ENCODE measurements around the gene MRPL20.
"Not testable (repeated sequence)": the region's sequence is repeated elsewhere in the genome, so short reads cannot be mapped to it uniquely, and the experiment has no call there.

The MRPL20 gene

DNA sequence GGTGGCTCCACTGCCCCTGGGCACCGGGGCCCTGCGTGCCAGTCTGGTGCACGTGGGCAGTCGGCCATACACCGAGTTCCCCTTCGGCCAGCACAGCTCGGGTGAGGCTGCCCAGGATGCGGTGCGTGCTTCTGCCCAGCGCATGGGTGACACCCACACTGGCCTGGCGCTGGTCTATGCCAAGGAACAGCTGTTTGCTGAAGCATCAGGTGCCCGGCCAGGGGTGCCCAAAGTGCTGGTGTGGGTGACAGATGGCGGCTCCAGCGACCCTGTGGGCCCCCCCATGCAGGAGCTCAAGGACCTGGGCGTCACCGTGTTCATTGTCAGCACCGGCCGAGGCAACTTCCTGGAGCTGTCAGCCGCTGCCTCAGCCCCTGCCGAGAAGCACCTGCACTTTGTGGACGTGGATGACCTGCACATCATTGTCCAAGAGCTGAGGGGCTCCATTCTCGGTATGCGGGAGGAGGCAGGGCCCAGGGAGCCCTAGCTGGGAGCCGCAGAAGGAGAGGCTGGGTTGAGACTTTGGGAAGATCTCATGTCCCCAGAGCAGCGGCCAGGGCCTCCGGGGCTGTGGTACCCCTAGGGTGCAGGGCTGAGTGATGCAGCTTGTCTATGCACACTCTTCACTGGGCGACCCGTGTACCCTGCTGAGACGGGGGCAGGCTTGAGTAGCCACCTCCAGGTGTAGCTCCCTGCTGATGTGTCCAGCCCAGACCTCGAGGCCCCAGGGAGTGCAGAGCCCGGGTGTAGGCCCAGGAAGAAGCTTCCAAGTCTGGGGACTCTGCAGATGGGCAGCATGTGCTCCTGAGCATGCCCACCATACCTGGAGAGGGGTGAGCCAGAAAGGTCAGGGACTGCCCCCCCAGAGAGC, 30.2 kb upstream of the MRPL20 start:
- DNase-seq (ENCODE audit: low spot score) = no peak

DNA sequence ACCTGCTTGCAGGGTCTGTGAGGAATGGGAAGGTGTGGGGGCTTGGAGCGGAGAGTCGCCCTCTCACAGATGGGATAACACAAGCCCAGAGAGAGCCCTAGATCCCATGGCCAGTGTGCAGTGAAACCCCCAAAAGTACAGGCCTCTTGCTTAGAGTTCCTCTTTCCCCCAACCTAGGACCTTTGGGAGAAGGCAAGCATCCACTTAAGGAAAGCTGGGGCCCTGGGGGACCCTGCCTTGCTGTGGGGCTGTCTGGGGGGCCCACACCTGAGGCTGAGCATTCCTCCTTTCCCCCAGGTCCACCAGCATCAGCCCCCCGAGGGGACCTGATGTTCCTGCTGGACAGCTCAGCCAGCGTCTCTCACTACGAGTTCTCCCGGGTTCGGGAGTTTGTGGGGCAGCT, 29.5 kb upstream of the MRPL20 start:
- no peak for DNase-seq (ENCODE audit: low spot score)

DNA sequence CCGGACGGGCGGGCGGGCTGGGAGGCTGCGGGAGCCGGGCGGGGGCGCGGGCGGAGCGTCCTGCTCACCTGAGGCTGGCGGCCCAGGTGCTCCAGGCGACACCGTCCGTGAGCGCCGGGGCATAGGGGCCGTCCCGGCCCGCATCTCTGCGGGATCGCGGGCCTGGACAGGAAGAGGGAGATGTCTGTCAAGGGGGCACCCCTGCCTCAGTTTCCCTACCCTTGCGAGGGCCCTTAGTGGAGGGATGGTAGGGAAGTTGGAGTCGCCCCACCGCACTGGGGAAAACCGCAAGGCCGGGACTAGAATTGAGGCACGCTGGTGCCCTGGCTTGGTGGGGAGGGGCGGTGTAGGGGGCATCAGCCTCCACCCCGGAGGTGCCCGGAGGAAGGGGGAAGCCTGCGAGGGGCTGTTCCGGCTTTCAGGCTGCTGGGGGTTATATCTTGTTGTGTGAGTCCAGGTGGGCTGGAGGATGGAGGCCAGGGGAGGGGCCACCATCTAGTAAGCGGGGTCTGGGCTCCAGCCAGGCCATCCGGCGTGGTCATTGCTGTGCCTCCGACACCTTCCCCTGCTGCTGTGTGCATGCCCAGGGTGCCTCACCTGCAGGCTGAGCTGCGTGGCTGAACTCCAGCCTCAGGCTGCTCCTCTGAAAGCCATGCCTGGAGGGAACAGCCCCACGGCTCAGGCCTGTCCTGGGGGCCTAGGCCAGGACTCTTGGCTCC, 29.0 kb upstream of the MRPL20 start:
- no peak for DNase-seq (ENCODE audit: low spot score)

DNA sequence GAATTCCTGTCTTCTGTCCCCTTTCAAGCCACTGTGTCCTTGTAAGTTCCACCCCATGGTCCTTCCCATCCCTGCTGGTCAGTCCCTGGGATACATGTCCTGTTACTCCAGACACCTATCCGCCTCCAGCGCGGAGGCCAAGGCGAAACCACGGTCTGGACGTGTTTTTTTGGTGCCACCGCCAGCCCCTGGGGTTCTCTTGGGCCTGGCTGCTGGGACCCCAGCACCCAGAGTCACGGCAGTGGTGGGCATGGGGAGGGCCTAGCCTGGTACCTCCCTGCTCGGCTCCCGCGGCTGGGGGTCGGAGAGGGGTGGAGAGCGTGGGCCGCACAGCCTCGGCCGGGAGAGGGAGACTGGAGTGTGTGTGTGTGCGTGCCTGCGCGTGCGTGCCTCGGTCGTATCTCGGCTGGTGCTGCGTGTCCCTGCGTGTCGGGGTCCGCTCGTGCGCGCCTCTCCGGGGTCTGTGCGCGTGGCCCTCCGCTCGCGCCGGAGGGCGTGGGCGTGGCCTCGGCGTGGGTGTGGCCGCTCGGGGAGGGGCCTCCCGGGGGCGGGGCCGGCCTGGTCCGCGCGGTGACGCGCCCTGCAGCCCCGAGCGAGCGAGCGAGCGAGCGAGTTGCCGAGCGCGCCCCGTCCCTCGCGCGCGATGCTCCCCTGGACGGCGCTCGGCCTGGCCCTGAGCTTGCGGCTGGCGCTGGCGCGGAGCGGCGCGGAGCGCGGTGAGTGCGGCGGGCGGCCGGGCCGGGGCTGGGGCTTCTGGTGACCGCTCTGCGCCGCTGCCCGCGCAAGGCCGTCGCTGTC, 28.2 kb upstream of the MRPL20 start, which contains the start of gene VWA1:
TSS of gene VWA1 (plus strand) at position 585 of the 798 bp plus-strand sequence. CDS start at position 644, 59 bp downstream.
- no peak for DNase-seq (ENCODE audit: low spot score)

DNA sequence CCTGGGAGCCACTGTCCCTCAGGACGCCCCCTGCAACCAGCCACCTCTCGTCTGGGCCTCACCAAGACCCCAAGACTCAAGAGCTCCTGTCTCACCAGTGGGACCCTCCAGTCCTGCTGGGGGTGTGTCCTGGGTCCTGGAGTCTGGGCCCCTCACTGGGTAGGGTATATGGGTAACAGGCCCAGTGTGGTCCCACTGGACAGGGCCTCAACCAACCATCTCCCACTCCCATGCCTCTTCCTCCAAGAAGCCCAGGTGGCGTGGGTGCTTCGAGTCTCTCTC, 27.7 kb upstream of the MRPL20 start:
- DNase-seq (ENCODE audit: low spot score) = no peak

DNA sequence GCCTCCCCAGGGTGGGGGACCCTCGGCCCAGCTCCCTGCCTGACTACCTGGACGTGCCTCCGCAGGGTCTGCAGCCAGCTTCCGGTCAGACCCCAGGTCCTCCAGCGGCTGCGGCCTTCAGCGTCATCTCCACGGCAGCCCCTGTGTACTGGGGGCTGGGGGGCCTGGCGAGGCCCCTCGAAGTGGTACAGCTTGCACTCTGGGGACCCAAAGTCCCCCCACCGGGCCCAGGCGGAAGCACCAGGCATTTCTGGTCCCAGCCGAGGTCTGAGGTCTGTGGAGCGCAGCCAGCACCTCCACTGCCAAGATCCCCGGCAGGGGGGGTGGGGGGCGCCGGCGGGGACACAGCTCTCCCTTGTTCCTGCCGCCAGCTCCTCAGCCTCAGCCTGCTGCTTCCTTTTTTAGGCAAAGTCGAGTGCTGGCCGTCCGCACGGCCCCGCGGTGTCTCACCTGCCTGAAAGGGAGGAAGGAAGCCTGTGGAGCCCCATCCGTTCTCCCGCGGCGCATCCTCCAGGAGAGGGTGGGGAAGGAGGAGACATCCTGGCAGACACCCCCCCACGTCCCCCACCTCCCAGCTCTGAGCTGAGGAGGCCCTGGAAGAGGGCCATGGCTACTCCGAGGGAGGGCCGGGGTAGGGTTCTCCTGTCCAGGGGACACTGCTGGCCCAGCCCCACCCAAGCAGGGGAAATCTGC, 27.2 kb upstream of the MRPL20 start:
- DNase-seq (ENCODE audit: low spot score) = no peak

DNA sequence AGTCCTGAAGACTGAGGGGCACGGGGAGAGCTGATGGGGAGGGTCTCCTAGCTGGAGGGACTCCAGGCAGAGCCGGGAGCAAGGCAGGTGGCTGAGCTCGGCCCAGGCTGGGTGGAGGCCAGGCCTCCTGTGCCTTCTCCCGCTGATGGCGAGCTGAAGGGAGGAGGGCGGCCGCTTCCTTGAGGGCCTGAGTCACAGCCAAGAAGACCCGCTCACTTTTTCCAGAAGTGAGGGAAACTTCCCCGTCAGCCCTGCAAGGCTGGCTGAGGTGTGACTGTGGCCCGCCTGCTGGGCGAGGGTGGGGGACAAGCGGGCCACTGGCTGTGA, 26.7 kb upstream of the MRPL20 start:
- no peak for DNase-seq (ENCODE audit: low spot score)

DNA sequence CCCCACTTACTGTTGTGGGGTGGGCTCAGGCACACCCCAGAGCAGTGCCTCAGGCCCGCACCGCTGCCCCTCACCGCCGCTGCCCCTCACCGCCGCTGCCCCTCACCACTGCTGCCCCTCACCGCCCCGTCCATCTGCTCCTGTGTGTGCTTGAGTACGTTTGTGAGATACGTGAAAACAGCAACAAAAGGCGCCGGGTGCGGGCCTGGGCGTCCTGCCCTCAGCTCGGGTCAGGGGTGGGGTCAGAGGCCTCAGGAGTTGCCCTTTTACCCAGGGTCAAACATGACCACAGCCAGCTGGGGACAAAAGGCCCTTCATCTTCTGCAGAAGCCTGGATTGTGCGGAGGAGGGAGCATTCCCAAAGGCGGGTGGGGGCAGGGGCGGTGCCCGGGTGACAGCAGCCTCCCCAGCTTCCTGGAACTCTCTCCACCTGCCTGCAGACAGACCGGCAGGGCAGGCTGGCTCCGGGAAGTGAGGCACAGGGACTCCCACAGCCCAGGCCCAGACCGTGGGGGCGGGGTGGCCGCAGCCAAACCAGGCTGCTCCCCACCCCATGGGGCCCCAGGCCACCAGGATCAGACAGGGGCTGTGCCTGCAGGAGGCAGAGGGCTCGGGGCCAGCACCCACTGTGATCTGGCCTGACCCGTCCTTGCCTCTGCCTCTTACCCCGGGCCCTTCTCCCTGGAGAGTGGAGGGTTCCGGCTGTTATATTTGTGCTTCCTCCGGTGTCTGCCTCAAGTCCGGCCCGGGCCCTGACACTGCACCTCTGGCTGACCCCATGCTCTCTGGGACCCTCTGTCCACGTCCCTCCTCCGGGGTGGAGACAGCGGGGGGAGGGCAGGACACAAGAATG, 26.1 kb upstream of the MRPL20 start:
- DNase-seq (ENCODE audit: low spot score) = no peak

DNA sequence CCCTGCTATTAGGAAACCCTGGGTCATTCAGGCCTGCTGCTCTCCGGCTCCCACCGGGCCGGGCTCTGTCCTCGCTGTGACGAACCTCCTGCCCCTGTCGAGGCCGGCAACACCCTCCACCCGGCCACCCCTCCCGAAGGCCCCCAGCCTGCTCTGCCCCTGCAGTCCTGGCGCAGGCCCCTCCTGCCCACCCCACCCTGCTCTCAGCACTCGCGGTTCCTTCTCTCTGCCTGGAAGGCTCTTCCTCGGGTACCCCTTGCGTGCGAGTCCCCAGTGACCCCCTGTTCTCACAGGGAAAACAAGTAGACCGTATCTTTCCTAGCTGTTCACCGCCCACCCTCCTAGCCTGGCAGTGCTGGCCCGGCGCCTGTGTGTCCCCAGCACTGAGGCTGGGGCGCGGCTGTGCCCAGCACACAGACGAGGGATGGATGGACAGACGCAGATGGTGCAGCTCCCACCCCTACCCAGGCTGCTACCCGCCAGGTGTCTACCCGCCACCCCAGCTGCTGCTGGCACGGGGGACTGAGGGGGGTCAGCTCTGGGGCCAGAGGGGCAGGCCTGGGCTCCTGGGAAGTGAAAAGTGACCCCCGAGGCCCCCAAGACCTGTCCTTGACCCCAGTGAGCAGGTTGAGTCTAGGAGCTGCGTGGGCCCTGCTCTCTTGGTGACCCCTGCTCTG, 25.3 kb upstream of the MRPL20 start:
- no peak for DNase-seq (ENCODE audit: low spot score)

DNA sequence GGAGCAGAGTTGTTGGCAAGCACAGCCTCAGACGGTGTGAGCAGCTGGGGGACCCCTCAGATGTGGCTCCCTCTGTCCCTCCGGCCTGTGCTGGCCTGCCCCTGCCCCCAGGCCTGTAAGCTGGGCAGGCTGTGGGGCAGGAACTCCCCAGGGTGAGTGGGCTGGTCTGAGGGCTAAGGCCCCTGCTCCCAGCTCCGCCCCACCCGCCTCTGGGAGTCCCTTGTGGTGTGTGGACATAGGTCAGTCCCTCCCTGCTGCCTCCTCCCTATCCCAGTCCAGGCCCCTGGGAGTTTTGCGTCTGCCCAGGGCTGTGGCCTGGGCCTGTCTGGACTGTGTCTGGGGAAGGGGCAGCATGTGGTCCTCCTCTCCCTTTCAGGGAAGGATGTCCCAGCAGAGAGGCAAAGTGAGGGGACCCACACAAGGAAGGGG, 24.8 kb upstream of the MRPL20 start:
- peak; percentile 66 for DNase-seq (ENCODE audit: low spot score)

DNA sequence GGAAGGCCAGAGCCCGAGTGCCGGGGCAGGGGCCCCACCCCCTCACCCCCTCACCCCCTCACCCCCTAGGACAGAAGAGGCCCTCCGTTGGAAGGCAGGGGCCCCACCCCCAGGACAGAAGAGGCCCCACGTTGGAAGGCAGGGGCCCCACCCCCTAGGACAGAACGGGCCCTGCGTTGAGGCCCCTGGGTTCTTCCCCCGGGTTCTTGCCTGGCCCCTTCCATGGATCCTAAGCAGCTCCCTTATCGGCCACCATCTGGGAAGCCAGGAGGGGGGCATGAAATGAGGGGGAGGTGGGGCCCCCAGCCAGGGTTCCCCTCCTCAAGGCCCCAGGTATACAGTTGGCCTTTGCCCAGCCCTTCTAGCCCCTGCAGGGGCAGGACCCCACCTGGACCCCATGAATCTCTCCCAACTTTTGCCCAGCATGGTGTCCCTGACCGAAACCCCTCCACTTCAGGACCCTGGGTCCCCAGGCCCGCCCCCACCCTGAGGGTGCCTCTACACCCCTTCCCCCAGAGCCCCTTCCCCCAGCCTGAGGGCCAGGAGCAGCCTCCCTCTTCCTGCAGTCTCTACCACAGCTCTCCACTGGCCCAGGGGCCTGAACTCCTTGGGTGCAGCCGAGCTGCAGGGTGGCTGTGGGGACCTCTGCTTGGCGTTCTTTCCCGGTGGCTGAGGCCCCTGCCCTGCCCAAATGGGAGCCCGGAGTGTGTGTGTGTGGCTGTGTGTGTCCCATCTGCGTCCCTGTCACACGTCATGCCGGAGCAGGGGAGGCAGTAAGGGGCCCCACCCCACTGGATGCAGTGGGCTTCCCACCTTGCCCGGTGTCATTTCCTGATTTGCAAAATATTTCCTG, 24.1 kb upstream of the MRPL20 start:
- no peak for DNase-seq (ENCODE audit: low spot score)

DNA sequence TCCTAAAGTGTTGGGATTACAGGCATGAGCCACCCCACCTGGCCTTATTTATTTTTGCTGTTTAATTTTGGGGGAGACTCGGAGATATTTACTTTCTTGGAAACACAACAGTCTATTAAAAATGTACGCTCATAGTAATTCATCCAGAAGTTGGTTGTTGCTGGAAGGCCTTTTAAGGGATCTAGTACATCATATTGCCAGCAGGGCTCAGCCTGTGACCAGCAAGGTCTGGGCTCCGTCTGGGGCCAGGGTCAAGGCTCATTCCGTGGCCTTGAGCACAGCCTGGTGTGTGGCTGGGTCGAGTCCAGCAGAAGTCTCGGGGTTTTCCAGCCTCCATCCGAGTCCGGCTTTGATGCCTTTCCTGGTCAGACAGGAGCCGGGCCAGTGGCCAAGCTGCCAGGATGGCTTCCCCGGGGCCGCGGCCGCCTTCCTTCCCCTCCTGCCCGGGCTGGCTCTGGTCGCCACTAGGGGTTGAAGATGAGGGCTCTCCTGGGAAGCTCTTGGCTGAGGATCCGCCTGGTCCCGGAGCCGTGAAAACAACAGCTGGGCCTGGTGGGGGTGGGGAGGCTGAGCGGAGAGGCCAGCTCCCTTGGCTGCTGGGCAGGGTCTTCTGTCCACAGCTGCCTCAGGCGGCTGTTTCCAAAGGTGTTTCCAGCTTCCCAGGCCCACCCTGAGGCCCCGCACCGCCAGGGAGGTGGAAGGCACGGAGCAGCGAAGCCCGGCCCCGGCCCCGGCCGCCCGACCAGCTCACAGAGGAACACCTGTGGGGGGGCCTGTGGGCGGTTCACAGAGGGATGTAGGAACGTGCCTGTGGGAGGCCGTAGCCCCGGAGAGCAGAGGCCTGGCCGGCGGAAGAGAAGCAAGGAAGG, 23.3 kb upstream of the MRPL20 start:
- DNase-seq (ENCODE audit: low spot score) = no peak

DNA sequence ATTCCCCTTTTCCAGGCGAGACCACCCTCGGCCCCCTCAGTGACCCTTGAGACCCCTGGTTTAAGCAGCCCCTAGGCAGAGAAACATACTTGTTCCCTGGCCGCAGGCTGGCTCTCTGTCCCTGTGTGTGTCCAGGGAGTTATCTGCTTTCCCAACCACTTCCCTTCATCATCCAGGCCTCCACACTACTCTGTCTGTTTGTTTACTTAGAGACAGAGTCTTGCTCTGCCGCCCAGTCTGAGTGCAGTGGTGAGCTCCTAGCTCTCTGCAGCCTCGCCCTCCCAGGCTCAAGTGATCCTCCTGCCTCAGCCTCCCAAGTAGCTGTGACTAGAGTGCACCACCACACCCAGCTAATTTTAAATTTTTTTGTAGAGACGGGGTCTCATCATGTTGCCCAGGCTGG, 22.6 kb upstream of the MRPL20 start:
- no peak for DNase-seq (ENCODE audit: low spot score)

DNA sequence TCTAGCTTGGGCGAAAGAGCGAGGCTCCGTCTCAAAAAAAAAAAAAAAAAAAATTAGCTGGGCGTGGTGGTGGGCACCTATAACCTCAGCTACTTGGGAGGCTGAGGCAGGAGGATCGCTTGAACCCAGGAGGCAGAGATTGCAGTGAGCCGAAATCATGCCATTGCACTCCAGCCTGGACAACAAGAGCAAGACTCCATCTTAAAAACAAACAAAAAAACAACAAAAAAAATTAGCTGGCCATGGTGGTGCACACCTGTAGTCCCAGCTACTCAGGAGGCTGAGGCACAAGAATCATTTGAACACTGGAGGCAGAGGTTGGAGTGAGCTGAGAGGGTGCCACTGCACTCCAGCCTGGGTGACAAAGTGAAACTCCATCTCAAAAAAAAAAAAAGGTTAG, 21.9 kb upstream of the MRPL20 start:
- not testable (repeated sequence) for DNase-seq (ENCODE audit: low spot score)

DNA sequence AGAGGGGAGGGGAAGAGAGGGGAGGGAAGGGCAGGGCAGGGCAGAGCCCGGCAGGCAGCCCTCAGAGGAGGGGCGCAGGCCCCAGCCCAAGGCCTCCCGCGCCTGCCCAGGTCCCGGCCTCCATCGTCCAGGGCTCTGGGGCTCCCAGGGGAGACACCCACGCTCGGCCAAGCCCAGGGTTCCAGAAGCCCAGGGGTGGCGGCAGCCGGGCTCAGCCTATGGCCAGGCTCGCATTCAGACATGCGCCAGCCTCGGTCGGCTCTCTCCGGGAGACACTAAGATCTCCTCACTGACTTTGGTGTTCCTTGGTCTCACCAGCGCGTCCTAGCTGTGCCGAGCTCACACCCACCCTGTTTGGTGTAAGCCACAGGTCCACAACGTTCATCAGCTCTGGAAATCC, 21.1 kb upstream of the MRPL20 start:
- DNase-seq (ENCODE audit: low spot score) = no peak

DNA sequence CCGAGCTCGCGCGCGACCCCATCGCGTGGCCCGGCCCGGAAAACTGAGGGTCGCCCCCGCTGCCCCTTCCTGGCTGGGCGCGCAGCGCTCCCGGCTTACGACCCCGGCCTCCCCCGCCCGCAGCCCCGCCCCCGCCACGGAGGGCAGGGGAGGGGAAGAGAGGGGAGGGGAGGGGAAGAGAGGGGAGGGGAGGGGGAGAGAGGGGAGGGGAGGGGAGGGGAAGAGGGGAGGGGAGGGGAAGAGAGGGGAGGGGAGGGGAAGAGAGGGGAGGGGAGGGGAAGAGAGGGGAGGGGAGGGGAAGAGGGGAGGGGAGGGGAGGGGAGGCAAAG, 20.7 kb upstream of the MRPL20 start:
- DNase-seq (ENCODE audit: low spot score) = no peak

DNA sequence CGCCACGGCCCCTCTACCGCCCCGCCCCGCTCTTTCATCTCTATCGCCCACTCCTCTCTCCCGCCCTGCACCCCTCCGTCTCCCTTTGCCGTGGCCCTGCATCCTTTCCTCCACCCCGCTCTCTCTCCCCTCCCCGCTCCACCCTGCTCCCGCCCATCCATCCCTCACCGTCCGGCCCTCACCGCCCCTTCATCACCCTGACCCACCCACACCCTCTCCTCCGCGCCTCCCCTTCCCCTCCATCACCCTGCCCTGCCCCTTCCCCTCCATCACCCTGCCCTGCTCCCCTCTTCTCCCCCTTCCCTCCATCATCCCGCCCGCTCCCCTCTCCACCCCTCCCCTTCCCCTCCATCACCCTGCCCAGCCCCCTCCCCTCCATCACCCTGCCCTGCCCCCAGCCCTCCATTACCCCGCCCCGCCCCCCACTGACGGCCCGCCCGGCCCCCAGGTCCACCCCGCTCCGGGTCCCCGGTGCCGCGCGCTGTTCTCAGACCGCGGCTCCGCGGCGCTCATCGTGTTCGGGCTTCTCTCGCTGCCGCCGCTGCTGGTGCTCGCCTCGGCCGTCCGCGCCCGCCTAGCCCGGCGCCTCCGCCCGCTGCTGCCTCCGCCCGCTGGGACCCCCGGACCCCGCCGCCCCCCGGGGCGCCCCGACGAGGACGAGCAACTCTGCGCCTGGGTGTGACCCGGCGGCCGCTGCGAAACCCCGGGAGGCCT, 20.2 kb upstream of the MRPL20 start:
- no peak for DNase-seq (ENCODE audit: low spot score)

DNA sequence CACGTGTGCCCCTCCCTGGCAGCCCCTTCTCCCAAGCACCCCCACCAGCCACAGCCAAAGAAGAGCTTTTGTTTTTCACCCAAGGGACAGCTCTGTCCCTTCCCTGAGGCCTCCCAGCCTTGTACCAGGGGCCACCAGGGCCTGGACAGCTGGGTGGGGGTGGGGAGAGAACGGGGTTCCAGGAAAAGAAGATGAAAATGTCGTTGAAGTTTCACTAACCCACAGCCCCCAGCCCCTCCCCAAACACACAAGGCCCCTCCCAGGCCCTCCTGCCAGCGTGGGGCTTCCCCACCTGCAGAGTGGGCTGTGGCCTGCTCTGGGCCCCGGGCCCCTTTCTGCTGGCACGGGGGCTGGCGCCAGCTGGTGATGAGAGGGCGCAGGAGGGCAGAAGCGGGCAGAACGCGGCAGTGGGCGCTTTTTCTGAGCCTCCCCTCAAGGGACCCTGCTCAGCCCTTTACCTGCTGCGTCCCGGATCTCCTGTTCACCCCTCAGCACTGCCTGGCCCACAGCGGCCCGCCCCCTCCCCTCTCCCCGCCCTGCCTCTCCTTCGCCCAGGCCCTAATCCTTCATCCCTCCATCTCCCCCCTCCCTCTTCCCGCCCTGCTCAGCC, 19.5 kb upstream of the MRPL20 start:
- no peak for DNase-seq (ENCODE audit: low spot score)

All from cerebellar cortex (tissue), 1 donor.